Astrocyte (in vitro differentiated cells and primary cell): ENCODE data around the gene LPAR2. TPM values are rescaled to one million over a fixed set of nuclear protein-coding genes. Genes with fewer than 3 reads are reported as not detected.

Experiments used
- DNase-seq: peaks from one replicate; pipeline ENCODE4 v3.0.0-alpha.2; 2010; ENCODE audit warnings: low read depth
- FAIRE-seq: peaks from 2 replicates; lab custom pipeline; 2011; peaks lifted over from hg19 to GRCh38; lab: Jason Lieb, UNC
- H2AFZ ChIP-seq: 2 replicates; pipeline ENCODE4 v1.6.0; 2012; ENCODE audit warnings: low read depth, low read length, inconsistent platforms
- H3K27ac ChIP-seq: 2 replicates; pipeline ENCODE4 v1.5.1; 2011; ENCODE audit warnings: low read depth, low read length, inconsistent platforms
- H3K27me3 ChIP-seq: 2 replicates; pipeline ENCODE4 v1.6.0; 2011; ENCODE audit warnings: low read length, inconsistent platforms; ENCODE audit not compliant: insufficient read depth
- H3K36me3 ChIP-seq: 2 replicates; pipeline ENCODE4 v1.5.1; 2011; ENCODE audit warnings: low read length, inconsistent platforms; ENCODE audit not compliant: insufficient read depth
- H3K4me1 ChIP-seq: 2 replicates; pipeline ENCODE4 v1.5.1; 2011; ENCODE audit warnings: low read length, inconsistent platforms; ENCODE audit not compliant: insufficient read depth
- H3K4me2 ChIP-seq: 2 replicates; pipeline ENCODE4 v1.6.0; 2012; ENCODE audit warnings: low read length, inconsistent platforms
- H3K4me3 ChIP-seq: 2 replicates; pipeline ENCODE4 v1.5.1; 2011; ENCODE audit warnings: low read depth, mild to moderate bottlenecking, low read length, inconsistent platforms; ENCODE audit not compliant: insufficient read depth
- H3K79me2 ChIP-seq: 2 replicates; pipeline ENCODE4 v1.6.0; 2012; ENCODE audit warnings: mild to moderate bottlenecking, low read length, inconsistent platforms; ENCODE audit not compliant: insufficient read depth
- H3K9ac ChIP-seq: 2 replicates; pipeline ENCODE4 v1.6.0; 2012; ENCODE audit warnings: mild to moderate bottlenecking, low read length, inconsistent platforms
- H3K9me3 ChIP-seq: 2 replicates; pipeline ENCODE4 v1.5.1; 2012; ENCODE audit warnings: low read depth, mild to moderate bottlenecking, low read length, inconsistent platforms; ENCODE audit not compliant: insufficient read depth
- H4K20me1 ChIP-seq: 2 replicates; pipeline ENCODE4 v1.6.0; 2012; ENCODE audit warnings: low read length, inconsistent platforms; ENCODE audit not compliant: insufficient read depth
- H3K27ac Mint-ChIP-seq: one replicate; pipeline ENCODE4 v1.8.0; 2021; ENCODE audit warnings: mild to moderate bottlenecking, mixed read lengths; ENCODE audit not compliant: unreplicated experiment
- H3K27me3 Mint-ChIP-seq: one replicate; pipeline ENCODE4 v1.8.0; 2021; ENCODE audit warnings: low read depth, mixed read lengths; ENCODE audit not compliant: unreplicated experiment
- H3K36me3 Mint-ChIP-seq: one replicate; pipeline ENCODE4 v1.8.0; 2021; ENCODE audit warnings: low read depth, mixed read lengths; ENCODE audit not compliant: unreplicated experiment
- H3K4me1 Mint-ChIP-seq: one replicate; pipeline ENCODE4 v1.8.0; 2021; ENCODE audit warnings: low read depth, mixed read lengths; ENCODE audit not compliant: unreplicated experiment
- H3K4me3 Mint-ChIP-seq: one replicate; pipeline ENCODE4 v1.8.0; 2021; ENCODE audit warnings: mild to moderate bottlenecking, moderate library complexity, mixed read lengths; ENCODE audit not compliant: unreplicated experiment
- H3K9me3 Mint-ChIP-seq: one replicate; pipeline ENCODE4 v1.8.0; 2021; ENCODE audit warnings: mild to moderate bottlenecking, mixed read lengths; ENCODE audit not compliant: unreplicated experiment
- EZH2 ChIP-seq: IDR thresholded peaks from 2 replicates; pipeline ENCODE4 v1.6.1; 2012; ENCODE audit warnings: mild to moderate bottlenecking, low read length, inconsistent platforms; ENCODE audit not compliant: insufficient read depth
- total RNA-seq: library from RNA; stranded (reverse); gene quantifications from 2 replicates; pipeline ENCODE4 v1.2.1, GENCODE V29; 2021
- TF ChIP-seq, protein P1 (sequence below): IDR thresholded peaks from 2 replicates; pipeline ENCODE4 v1.5.1; 2011; ENCODE audit warnings: low read depth, mild to moderate bottlenecking, inconsistent platforms, low read length, moderate library complexity; ENCODE audit not compliant: insufficient read depth

Gene LPAR2
- total RNA-seq, 1 donor from 2014 or later: 20.1 TPM

DNA sequence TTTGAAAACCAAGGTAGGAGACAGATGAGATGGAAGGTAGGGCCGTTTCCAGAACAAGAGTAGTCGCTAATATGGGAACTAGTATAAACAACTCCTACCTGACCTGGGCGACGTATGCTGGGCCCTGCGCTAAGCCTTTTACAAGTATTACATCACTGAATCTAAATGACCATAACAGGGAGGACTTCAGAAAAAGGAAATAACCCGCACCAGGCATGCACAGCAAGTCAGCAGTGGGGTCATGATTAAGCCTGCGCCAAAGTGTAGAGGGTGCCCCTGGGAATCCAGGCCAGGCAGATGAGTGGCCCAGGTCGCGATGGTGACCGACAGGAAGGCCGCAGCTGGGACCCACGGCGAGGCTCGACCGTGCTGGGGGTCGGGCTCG, 34.8 kb upstream of the LPAR2 start:
- Mint-ChIP-seq H3K4me1 (peaks cover 7% of the 10 kb centered on the region), H3K27ac (peak overlapping the region; percentile 73), H3K27me3 (no peaks in the 10 kb centered on the region), H3K4me3 (peak overlapping the region; percentile 94), H3K36me3 (no peaks in the 10 kb centered on the region), H3K9me3 (no peaks in the 10 kb centered on the region)
- Histone ChIP-seq H4K20me1 (peaks cover 31% of the 10 kb centered on the region), H3K9ac (peak overlapping the region; percentile 93), H3K4me1 (peaks cover 16% of the 10 kb centered on the region), H3K27ac (peak overlapping the region; percentile 91), H2AFZ (peak overlapping the region; percentile 99), H3K79me2 (peaks cover 44% of the 10 kb centered on the region), H3K27me3 (no peaks in the 10 kb centered on the region), H3K4me3 (peak overlapping the region; percentile 94), H3K36me3 (peaks cover 7% of the 10 kb centered on the region), H3K9me3 (no peaks in the 10 kb centered on the region), H3K4me2 (peak overlapping the region; percentile 95)
- TF ChIP-seq, protein P1, sequence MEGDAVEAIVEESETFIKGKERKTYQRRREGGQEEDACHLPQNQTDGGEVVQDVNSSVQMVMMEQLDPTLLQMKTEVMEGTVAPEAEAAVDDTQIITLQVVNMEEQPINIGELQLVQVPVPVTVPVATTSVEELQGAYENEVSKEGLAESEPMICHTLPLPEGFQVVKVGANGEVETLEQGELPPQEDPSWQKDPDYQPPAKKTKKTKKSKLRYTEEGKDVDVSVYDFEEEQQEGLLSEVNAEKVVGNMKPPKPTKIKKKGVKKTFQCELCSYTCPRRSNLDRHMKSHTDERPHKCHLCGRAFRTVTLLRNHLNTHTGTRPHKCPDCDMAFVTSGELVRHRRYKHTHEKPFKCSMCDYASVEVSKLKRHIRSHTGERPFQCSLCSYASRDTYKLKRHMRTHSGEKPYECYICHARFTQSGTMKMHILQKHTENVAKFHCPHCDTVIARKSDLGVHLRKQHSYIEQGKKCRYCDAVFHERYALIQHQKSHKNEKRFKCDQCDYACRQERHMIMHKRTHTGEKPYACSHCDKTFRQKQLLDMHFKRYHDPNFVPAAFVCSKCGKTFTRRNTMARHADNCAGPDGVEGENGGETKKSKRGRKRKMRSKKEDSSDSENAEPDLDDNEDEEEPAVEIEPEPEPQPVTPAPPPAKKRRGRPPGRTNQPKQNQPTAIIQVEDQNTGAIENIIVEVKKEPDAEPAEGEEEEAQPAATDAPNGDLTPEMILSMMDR: no peak
- TF ChIP-seq EZH2: no peak
- FAIRE-seq: no peak
- no peak for DNase-seq

DNA sequence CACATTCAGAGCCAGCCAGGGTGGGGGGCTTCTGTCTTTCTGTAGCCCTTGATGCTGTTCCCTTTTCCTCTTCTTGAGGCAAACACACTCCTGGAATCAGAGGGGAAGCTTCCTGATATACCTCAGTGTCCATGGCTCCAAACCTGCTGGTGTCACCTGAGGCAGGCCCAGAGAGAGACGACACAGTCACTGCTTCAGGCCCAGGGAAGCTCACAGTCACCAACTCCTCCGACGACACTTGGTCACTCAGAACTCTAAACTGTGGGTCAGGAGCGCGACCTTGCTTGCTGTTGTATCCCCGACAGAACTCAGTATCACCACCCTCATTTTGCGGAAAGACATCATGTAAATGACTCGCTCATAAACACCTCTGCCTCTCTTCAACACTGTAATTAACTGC, 34.3 kb upstream of the LPAR2 start:
- Histone ChIP-seq H3K4me3 (peak overlapping the region; percentile 94), H3K27me3 (no peaks in the 10 kb centered on the region), H3K9me3 (no peaks in the 10 kb centered on the region), H2AFZ (no peak overlapping the region), H3K36me3 (peaks cover 9% of the 10 kb centered on the region), H3K4me2 (peak overlapping the region; percentile 95), H3K4me1 (peaks cover 16% of the 10 kb centered on the region), H3K27ac (no peak overlapping the region), H4K20me1 (peaks cover 35% of the 10 kb centered on the region), H3K9ac (peak overlapping the region; percentile 93), H3K79me2 (peaks cover 44% of the 10 kb centered on the region)
- no peaks in the 10 kb centered on the region for H3K9me3 Mint-ChIP-seq
- peak overlapping the region; percentile 94 for H3K4me3 Mint-ChIP-seq
- FAIRE-seq: no peak
- TF ChIP-seq EZH2: no peak
- TF ChIP-seq, protein P1: no peak
- no peaks in the 10 kb centered on the region for H3K36me3 Mint-ChIP-seq
- H3K27ac Mint-ChIP-seq: peak overlapping the region; percentile 73
- peaks cover 7% of the 10 kb centered on the region for H3K4me1 Mint-ChIP-seq
- DNase-seq: no peak
- H3K27me3 Mint-ChIP-seq: no peaks in the 10 kb centered on the region

DNA sequence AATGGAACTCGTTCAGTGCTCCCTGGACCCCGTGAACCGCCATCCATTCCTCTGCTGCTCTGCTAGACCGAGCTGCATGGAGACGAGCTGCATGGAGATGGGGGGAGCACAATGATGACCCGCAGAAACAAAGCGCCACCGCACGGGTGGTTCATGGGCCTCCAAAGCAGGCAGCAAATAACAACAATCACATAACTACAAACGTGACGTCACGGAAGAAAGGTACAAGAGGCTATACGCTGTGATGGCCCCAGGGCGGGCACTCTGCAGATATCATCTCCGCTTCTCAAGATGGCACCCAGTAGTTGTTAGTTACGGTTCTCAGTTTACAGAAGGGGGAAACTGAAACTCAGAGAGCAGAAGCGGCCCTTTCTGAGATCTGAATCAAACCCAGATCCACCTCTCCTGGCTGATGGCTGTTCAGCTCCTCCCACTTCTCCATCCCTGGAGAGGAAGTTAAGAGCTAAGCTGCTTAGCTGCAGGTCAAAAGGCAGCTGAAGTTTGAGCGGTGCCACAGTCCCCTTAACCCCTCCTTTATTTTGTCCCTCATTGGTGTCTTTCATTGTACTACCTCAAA, 33.7 kb upstream of the LPAR2 start:
- no peak overlapping the region for H3K9ac ChIP-seq
- H4K20me1 ChIP-seq: peaks cover 40% of the 10 kb centered on the region
- no peak for FAIRE-seq
- no peak overlapping the region for H3K27ac ChIP-seq
- no peaks in the 10 kb centered on the region for H3K27me3 Mint-ChIP-seq
- peak overlapping the region; percentile 94 for H3K4me3 ChIP-seq
- no peaks in the 10 kb centered on the region for H3K9me3 Mint-ChIP-seq
- no peak overlapping the region for H3K27ac Mint-ChIP-seq
- H3K79me2 ChIP-seq: peaks cover 44% of the 10 kb centered on the region
- H3K36me3 Mint-ChIP-seq: no peaks in the 10 kb centered on the region
- H3K27me3 ChIP-seq: no peaks in the 10 kb centered on the region
- no peak for TF ChIP-seq EZH2
- TF ChIP-seq, protein P1: no peak
- peaks cover 12% of the 10 kb centered on the region for H3K36me3 ChIP-seq
- H3K4me1 ChIP-seq: peaks cover 16% of the 10 kb centered on the region
- H3K4me1 Mint-ChIP-seq: peaks cover 7% of the 10 kb centered on the region
- H3K4me3 Mint-ChIP-seq: peak overlapping the region; percentile 94
- no peaks in the 10 kb centered on the region for H3K9me3 ChIP-seq
- DNase-seq: no peak
- no peak overlapping the region for H2AFZ ChIP-seq
- peak overlapping the region; percentile 95 for H3K4me2 ChIP-seq
